Bronchial epithelial cell (primary cell): ENCODE results near the gene RASSF4. TPM values are rescaled to one million over a fixed set of nuclear protein-coding genes. Genes with fewer than 3 reads are reported as not detected.

Source experiments
- DNase-seq: peaks from one replicate; pipeline ENCODE4 v3.0.0-alpha.2; 2010; ENCODE audit warnings: low read depth
- FAIRE-seq: peaks from 2 replicates; lab custom pipeline; 2011; peaks lifted over from hg19 to GRCh38; lab: Jason Lieb, UNC
- H3K27me3 ChIP-seq: 2 replicates; pipeline ENCODE4 v1.5.1; 2011; ENCODE audit warnings: low read length; ENCODE audit not compliant: control insufficient read depth, insufficient read depth
- H3K36me3 ChIP-seq: 2 replicates; pipeline ENCODE4 v1.5.1; 2011; ENCODE audit warnings: low read length; ENCODE audit not compliant: control insufficient read depth, insufficient read depth
- H3K4me3 ChIP-seq: 2 replicates; pipeline ENCODE4 v1.5.1; 2011; ENCODE audit warnings: mild to moderate bottlenecking, low read depth, low read length, control low read depth
- total RNA-seq: library from RNA; depleted of rRNA; stranded (reverse); fragments of >200 nt; gene quantifications from 2 replicates; pipeline ENCODE4 v1.2.1, GENCODE V29; 2014
- TF ChIP-seq, protein P1 (sequence below): IDR thresholded peaks from 2 replicates; pipeline ENCODE4 v1.5.1; 2011; ENCODE audit warnings: mild to moderate bottlenecking, moderate library complexity, low read length, control low read depth, inconsistent platforms; ENCODE audit not compliant: insufficient read depth, severe bottlenecking

RASSF4 gene
- total RNA-seq, 1 donor from 2014 or later, result 0.26 TPM

DNA sequence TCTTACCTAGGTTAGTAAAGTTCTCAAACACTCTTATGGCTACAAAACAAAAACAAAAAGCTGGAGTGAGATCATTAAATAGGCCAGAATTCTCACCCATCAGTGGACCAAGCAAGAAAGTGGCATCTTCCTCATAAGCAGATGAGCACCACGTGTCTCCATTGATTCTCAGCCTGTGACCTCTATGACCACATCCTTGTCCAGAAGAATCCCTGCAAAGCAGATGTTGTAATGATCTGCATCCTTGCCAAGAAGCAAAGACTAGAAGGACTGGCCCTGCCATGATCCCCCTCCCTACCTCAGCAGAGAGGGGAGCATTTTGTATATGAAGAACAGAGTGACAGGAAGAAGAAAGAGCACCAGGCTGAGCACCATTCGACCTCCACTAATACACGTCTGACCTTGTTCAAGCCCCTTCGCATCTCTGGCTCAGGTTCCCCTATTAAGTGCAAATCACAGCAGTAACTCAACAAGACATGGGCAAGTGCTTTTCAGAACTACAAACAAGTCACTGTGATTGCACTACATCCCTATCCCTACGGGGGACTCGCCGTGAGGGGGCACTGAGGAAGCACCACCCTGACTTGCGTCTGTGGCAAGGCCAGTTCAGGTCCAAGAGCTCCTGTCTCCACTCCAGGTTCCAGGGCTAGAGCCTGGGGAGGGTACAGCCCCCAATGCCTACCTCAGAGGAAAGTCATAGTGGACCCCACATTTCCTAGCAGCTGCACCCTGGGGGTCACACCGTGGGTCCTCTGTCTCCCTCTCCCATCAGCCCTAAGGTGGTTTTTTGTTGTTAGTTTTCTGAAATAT, 22.2 kb upstream of the RASSF4 start:
- no peaks in the 10 kb centered on the region for H3K27me3 ChIP-seq
- no peak for FAIRE-seq
- TF ChIP-seq, protein P1, sequence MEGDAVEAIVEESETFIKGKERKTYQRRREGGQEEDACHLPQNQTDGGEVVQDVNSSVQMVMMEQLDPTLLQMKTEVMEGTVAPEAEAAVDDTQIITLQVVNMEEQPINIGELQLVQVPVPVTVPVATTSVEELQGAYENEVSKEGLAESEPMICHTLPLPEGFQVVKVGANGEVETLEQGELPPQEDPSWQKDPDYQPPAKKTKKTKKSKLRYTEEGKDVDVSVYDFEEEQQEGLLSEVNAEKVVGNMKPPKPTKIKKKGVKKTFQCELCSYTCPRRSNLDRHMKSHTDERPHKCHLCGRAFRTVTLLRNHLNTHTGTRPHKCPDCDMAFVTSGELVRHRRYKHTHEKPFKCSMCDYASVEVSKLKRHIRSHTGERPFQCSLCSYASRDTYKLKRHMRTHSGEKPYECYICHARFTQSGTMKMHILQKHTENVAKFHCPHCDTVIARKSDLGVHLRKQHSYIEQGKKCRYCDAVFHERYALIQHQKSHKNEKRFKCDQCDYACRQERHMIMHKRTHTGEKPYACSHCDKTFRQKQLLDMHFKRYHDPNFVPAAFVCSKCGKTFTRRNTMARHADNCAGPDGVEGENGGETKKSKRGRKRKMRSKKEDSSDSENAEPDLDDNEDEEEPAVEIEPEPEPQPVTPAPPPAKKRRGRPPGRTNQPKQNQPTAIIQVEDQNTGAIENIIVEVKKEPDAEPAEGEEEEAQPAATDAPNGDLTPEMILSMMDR, result no peak
- H3K4me3 ChIP-seq, result no peak overlapping the region
- no peaks in the 10 kb centered on the region for H3K36me3 ChIP-seq
- DNase-seq, result no peak

DNA sequence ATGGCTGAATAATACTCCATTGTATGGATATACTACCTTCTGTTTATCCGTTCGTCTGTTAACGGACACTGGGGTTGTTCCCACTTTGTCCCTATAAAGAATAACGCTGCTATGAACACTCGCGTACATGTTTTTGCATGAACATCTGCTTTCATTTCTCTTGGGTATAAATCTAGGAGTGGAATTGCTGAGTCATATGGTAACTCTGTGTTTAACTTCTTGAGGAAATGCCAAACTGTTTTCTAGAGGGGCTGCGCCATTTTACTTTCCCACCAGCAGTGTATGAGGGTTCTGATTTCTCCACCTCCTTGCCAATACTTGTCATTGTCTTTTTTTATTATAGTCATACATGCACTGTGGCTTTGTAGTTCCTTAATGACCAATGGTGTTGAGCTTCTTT, 20.6 kb upstream of the RASSF4 start:
- H3K36me3 ChIP-seq, result no peaks in the 10 kb centered on the region
- FAIRE-seq, result no peak
- no peak overlapping the region for H3K4me3 ChIP-seq
- H3K27me3 ChIP-seq, result no peaks in the 10 kb centered on the region
- TF ChIP-seq, protein P1, result no peak
- DNase-seq, result no peak

DNA sequence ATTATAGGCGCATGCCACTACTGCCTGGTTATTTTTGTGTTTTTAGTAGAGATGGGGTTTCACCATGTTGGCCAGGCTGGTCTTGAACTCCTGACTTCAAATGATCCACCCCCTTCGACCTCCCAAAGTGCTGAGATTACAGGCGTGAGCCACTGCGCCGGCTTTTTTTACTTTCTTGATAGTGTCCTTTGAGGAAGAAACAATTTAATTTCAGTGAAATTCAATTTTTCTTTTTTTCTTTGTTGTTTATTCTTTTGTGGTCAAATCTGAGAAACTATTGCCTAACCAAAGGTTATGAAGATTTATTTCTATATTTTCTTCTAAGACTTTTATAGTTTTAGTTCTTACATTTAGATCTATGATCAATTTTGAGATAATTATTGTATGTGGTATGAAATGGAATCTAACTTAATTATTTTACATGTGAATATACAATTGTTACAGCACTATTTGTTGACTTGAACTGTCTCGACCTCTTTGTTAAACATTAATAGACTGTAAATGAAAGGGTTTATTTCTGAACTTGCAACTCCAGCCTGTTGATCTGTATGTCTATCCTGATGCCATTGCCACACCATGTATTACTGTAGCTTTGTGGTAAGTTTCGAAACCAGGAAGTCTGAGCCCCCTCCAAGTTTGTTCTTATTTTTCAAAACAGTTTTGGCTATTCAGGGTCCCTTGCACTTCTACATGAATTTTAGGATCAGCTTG, 19.8 kb upstream of the RASSF4 start:
- H3K36me3 ChIP-seq, result no peaks in the 10 kb centered on the region
- DNase-seq, result no peak

DNA sequence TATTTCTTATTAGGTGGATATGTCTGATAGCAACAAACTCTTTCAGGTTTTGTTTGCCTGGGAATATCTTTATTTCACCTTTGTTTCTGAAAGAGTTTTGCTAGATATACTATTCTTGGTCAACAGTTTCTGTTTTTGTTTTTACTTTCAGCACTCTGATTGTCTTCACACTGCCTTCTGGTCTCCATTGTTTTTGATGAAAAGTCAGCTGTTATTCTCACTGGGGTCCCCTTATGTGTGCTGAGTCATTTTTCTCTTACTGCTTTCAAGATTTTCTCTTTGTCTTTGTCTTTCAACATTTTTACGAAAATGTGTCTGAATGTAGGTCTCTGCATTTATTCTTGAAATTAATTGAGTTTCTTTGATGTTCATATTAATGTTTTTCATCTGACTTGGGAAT, 15.2 kb upstream of the RASSF4 start:
- Histone ChIP-seq H3K4me3 (no peak overlapping the region), H3K36me3 (no peaks in the 10 kb centered on the region), H3K27me3 (no peaks in the 10 kb centered on the region)
- DNase-seq, result no peak
- TF ChIP-seq, protein P1, result no peak
- FAIRE-seq, result no peak

More for the DNA sequence above, 19.8 kb upstream of the RASSF4 start:
- no peak overlapping the region for H3K4me3 ChIP-seq
- no peaks in the 10 kb centered on the region for H3K27me3 ChIP-seq
- TF ChIP-seq, protein P1, result no peak
- no peak for FAIRE-seq

DNA sequence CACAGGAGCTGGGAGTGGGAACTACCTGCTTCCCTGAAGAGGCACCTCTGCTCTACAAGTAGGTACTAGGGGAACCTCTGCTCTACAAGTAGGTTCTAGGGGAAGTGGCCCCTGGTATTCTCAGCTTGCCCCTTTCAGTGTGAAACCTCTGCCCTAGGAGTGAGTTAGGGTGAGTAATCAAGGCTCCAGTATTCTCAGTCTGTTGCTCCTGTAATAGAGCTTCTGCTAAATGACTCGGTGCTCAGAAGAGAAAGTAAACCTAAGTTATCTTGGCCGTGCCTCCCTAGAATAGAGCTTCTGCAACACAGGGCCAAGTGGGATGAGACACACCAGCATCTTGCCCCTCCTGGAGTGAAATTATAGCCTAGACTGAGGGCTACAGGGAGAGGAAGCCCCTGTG, 13.4 kb upstream of the RASSF4 start:
- Histone ChIP-seq H3K27me3 (no peaks in the 10 kb centered on the region), H3K4me3 (no peak overlapping the region), H3K36me3 (no peaks in the 10 kb centered on the region)
- FAIRE-seq, result no peak
- TF ChIP-seq, protein P1, result no peak
- DNase-seq, result no peak
